HL-60 (cell line): ENCODE results near the gene LILRA6.
"Not testable (repeated sequence)": the region's sequence is repeated elsewhere in the genome, so short reads cannot be mapped to it uniquely, and the experiment has no call there.

Experiments used
- CTCF ChIP-seq: IDR thresholded peaks from one replicate; pipeline ENCODE4 v1.5.1; 2011; ENCODE audit warnings: low read length, control low read depth, inconsistent platforms; ENCODE audit not compliant: insufficient read depth
- GABPA ChIP-seq: IDR thresholded peaks from 2 replicates; pipeline ENCODE4 v1.6.1; 2012; ENCODE audit warnings: low read depth
- POLR2AphosphoS5 ChIP-seq: IDR thresholded peaks from 2 replicates; pipeline ENCODE4 v1.6.1; 2012; ENCODE audit warnings: low read depth
- TF ChIP-seq, protein P1 (sequence below): IDR thresholded peaks from 2 replicates; pipeline ENCODE4 v1.6.1; 2012; ENCODE audit warnings: low read depth; ENCODE audit not compliant: insufficient replicate concordance

GRCh38 chr19:54277111-54277615 lies 34.6 kb upstream of the LILRA6 start:
- TF ChIP-seq CTCF, POLR2AphosphoS5, GABPA: not testable (repeated sequence)
- TF ChIP-seq, protein P1, sequence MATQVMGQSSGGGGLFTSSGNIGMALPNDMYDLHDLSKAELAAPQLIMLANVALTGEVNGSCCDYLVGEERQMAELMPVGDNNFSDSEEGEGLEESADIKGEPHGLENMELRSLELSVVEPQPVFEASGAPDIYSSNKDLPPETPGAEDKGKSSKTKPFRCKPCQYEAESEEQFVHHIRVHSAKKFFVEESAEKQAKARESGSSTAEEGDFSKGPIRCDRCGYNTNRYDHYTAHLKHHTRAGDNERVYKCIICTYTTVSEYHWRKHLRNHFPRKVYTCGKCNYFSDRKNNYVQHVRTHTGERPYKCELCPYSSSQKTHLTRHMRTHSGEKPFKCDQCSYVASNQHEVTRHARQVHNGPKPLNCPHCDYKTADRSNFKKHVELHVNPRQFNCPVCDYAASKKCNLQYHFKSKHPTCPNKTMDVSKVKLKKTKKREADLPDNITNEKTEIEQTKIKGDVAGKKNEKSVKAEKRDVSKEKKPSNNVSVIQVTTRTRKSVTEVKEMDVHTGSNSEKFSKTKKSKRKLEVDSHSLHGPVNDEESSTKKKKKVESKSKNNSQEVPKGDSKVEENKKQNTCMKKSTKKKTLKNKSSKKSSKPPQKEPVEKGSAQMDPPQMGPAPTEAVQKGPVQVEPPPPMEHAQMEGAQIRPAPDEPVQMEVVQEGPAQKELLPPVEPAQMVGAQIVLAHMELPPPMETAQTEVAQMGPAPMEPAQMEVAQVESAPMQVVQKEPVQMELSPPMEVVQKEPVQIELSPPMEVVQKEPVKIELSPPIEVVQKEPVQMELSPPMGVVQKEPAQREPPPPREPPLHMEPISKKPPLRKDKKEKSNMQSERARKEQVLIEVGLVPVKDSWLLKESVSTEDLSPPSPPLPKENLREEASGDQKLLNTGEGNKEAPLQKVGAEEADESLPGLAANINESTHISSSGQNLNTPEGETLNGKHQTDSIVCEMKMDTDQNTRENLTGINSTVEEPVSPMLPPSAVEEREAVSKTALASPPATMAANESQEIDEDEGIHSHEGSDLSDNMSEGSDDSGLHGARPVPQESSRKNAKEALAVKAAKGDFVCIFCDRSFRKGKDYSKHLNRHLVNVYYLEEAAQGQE: not testable (repeated sequence)
